ENCODE results near the gene MFSD2A.
"Not testable (repeated sequence)": the region's sequence is repeated elsewhere in the genome, so short reads cannot be mapped to it uniquely, and the experiment has no call there.

The MFSD2A gene

GRCh38 chr1:39977202-39977601 is 22.3 kb downstream of the MFSD2A start:
- H3K4me3 ChIP-seq (ENCODE audit: low read depth, low read length) = no peak overlapping the region
- peaks cover 15% of the 10 kb centered on the region for H3K4me1 ChIP-seq (ENCODE audit: control insufficient read depth, insufficient read depth, low read length)
- no peak overlapping the region for H3K9ac ChIP-seq (ENCODE audit: low read depth, low read length)
- no peaks in the 10 kb centered on the region for H3K9me3 ChIP-seq (ENCODE audit: control insufficient read depth, insufficient read depth, low read length)
- H3K27me3 ChIP-seq (ENCODE audit: control insufficient read depth, insufficient read depth, low read length) = no peaks in the 10 kb centered on the region
- no peaks in the 10 kb centered on the region for H3K36me3 ChIP-seq (ENCODE audit: control insufficient read depth, insufficient read depth, low read length)

GRCh38 chr1:39979654-39980053 is 24.7 kb downstream of the MFSD2A start:
- Histone ChIP-seq H3K27me3 (ENCODE audit: control insufficient read depth, insufficient read depth, low read length) (no peaks in the 10 kb centered on the region), H3K4me3 (ENCODE audit: low read depth, low read length) (no peak overlapping the region), H3K4me1 (ENCODE audit: control insufficient read depth, insufficient read depth, low read length) (peaks cover 15% of the 10 kb centered on the region), H3K9ac (ENCODE audit: low read depth, low read length) (no peak overlapping the region), H3K9me3 (ENCODE audit: control insufficient read depth, insufficient read depth, low read length) (no peaks in the 10 kb centered on the region), H3K36me3 (ENCODE audit: control insufficient read depth, insufficient read depth, low read length) (no peaks in the 10 kb centered on the region)

- Histone ChIP-seq H3K4me1 (ENCODE audit: control insufficient read depth, insufficient read depth, low read length) (peaks cover 22% of the 10 kb centered on the region), H3K27me3 (ENCODE audit: control insufficient read depth, insufficient read depth, low read length) (no peaks in the 10 kb centered on the region), H3K36me3 (ENCODE audit: control insufficient read depth, insufficient read depth, low read length) (no peaks in the 10 kb centered on the region), H3K4me3 (ENCODE audit: low read depth, low read length) (no peak overlapping the region), H3K9me3 (ENCODE audit: control insufficient read depth, insufficient read depth, low read length) (no peaks in the 10 kb centered on the region), H3K9ac (ENCODE audit: low read depth, low read length) (no peak overlapping the region)
These were observed 25.8 kb downstream of the MFSD2A start for GRCh38 chr1:39980555-39981313.

- Histone ChIP-seq H3K4me3 (ENCODE audit: low read depth, low read length) (no peak overlapping the region), H3K27me3 (ENCODE audit: control insufficient read depth, insufficient read depth, low read length) (no peaks in the 10 kb centered on the region), H3K4me1 (ENCODE audit: control insufficient read depth, insufficient read depth, low read length) (peaks cover 25% of the 10 kb centered on the region), H3K9ac (ENCODE audit: low read depth, low read length) (no peak overlapping the region), H3K9me3 (ENCODE audit: control insufficient read depth, insufficient read depth, low read length) (no peaks in the 10 kb centered on the region), H3K36me3 (ENCODE audit: control insufficient read depth, insufficient read depth, low read length) (no peaks in the 10 kb centered on the region)
These were observed 26.4 kb downstream of the MFSD2A start for GRCh38 chr1:39981385-39981784.

GRCh38 chr1:39981945-39982344 is 27.0 kb downstream of the MFSD2A start:
- H3K27me3 ChIP-seq (ENCODE audit: control insufficient read depth, insufficient read depth, low read length) = no peaks in the 10 kb centered on the region
- no peaks in the 10 kb centered on the region for H3K36me3 ChIP-seq (ENCODE audit: control insufficient read depth, insufficient read depth, low read length)
- no peaks in the 10 kb centered on the region for H3K9me3 ChIP-seq (ENCODE audit: control insufficient read depth, insufficient read depth, low read length)
- H3K4me1 ChIP-seq (ENCODE audit: control insufficient read depth, insufficient read depth, low read length) = peaks cover 25% of the 10 kb centered on the region
- H3K9ac ChIP-seq (ENCODE audit: low read depth, low read length) = no peak overlapping the region
- no peak overlapping the region for H3K4me3 ChIP-seq (ENCODE audit: low read depth, low read length)

- not testable (repeated sequence) for H3K27me3 ChIP-seq (ENCODE audit: control insufficient read depth, insufficient read depth, low read length); H3K36me3 ChIP-seq (ENCODE audit: control insufficient read depth, insufficient read depth, low read length); H3K9me3 ChIP-seq (ENCODE audit: control insufficient read depth, insufficient read depth, low read length); H3K4me3 ChIP-seq (ENCODE audit: low read depth, low read length); H3K9ac ChIP-seq (ENCODE audit: low read depth, low read length)
- peaks cover 22% of the 10 kb centered on the region for H3K4me1 ChIP-seq (ENCODE audit: control insufficient read depth, insufficient read depth, low read length)
These were observed 29.5 kb downstream of the MFSD2A start for GRCh38 chr1:39984480-39984879.

- Histone ChIP-seq H3K36me3 (ENCODE audit: control insufficient read depth, insufficient read depth, low read length) (no peaks in the 10 kb centered on the region), H3K4me1 (ENCODE audit: control insufficient read depth, insufficient read depth, low read length) (peaks cover 18% of the 10 kb centered on the region), H3K27me3 (ENCODE audit: control insufficient read depth, insufficient read depth, low read length) (no peaks in the 10 kb centered on the region), H3K9me3 (ENCODE audit: control insufficient read depth, insufficient read depth, low read length) (no peaks in the 10 kb centered on the region), H3K9ac (ENCODE audit: low read depth, low read length) (no peak overlapping the region), H3K4me3 (ENCODE audit: low read depth, low read length) (no peak overlapping the region)
These were observed 30.0 kb downstream of the MFSD2A start for GRCh38 chr1:39984951-39985350.

- no peaks in the 10 kb centered on the region for H3K9me3 ChIP-seq (ENCODE audit: control insufficient read depth, insufficient read depth, low read length)
- peaks cover 9% of the 10 kb centered on the region for H3K4me1 ChIP-seq (ENCODE audit: control insufficient read depth, insufficient read depth, low read length)
- H3K9ac ChIP-seq (ENCODE audit: low read depth, low read length) = no peak overlapping the region
- H3K27me3 ChIP-seq (ENCODE audit: control insufficient read depth, insufficient read depth, low read length) = no peaks in the 10 kb centered on the region
- no peaks in the 10 kb centered on the region for H3K36me3 ChIP-seq (ENCODE audit: control insufficient read depth, insufficient read depth, low read length)
- no peak overlapping the region for H3K4me3 ChIP-seq (ENCODE audit: low read depth, low read length)
These were observed 32.9 kb downstream of the MFSD2A start for GRCh38 chr1:39987869-39988268.

- Histone ChIP-seq H3K27me3 (ENCODE audit: control insufficient read depth, insufficient read depth, low read length) (no peaks in the 10 kb centered on the region), H3K36me3 (ENCODE audit: control insufficient read depth, insufficient read depth, low read length) (no peaks in the 10 kb centered on the region), H3K4me1 (ENCODE audit: control insufficient read depth, insufficient read depth, low read length) (peaks cover 9% of the 10 kb centered on the region), H3K9ac (ENCODE audit: low read depth, low read length) (no peak overlapping the region), H3K9me3 (ENCODE audit: control insufficient read depth, insufficient read depth, low read length) (no peaks in the 10 kb centered on the region), H3K4me3 (ENCODE audit: low read depth, low read length) (no peak overlapping the region)
These were observed 33.8 kb downstream of the MFSD2A start for GRCh38 chr1:39988618-39989343.

- H3K9me3 ChIP-seq (ENCODE audit: control insufficient read depth, insufficient read depth, low read length) = no peaks in the 10 kb centered on the region
- no peak overlapping the region for H3K4me3 ChIP-seq (ENCODE audit: low read depth, low read length)
- H3K4me1 ChIP-seq (ENCODE audit: control insufficient read depth, insufficient read depth, low read length) = peaks cover 5% of the 10 kb centered on the region
- H3K36me3 ChIP-seq (ENCODE audit: control insufficient read depth, insufficient read depth, low read length) = no peaks in the 10 kb centered on the region
- H3K27me3 ChIP-seq (ENCODE audit: control insufficient read depth, insufficient read depth, low read length) = no peaks in the 10 kb centered on the region
- no peak overlapping the region for H3K9ac ChIP-seq (ENCODE audit: low read depth, low read length)
These were observed 35.5 kb downstream of the MFSD2A start for GRCh38 chr1:39990428-39990827.

GRCh38 chr1:39992234-39992633 is 37.3 kb downstream of the MFSD2A start:
- no peak overlapping the region for H3K4me3 ChIP-seq (ENCODE audit: low read depth, low read length)

GRCh38 chr1:39992888-39993287 is 37.9 kb downstream of the MFSD2A start:
- Histone ChIP-seq H3K4me1 (ENCODE audit: control insufficient read depth, insufficient read depth, low read length) (no peaks in the 10 kb centered on the region), H3K9ac (ENCODE audit: low read depth, low read length) (no peak overlapping the region), H3K36me3 (ENCODE audit: control insufficient read depth, insufficient read depth, low read length) (no peaks in the 10 kb centered on the region), H3K4me3 (ENCODE audit: low read depth, low read length) (no peak overlapping the region), H3K27me3 (ENCODE audit: control insufficient read depth, insufficient read depth, low read length) (no peaks in the 10 kb centered on the region), H3K9me3 (ENCODE audit: control insufficient read depth, insufficient read depth, low read length) (no peaks in the 10 kb centered on the region)

More at GRCh38 chr1:39992234-39992633, 37.3 kb downstream of the MFSD2A start:
- H3K9me3 ChIP-seq (ENCODE audit: control insufficient read depth, insufficient read depth, low read length) = no peaks in the 10 kb centered on the region
- no peaks in the 10 kb centered on the region for H3K4me1 ChIP-seq (ENCODE audit: control insufficient read depth, insufficient read depth, low read length)
- no peaks in the 10 kb centered on the region for H3K36me3 ChIP-seq (ENCODE audit: control insufficient read depth, insufficient read depth, low read length)
- H3K9ac ChIP-seq (ENCODE audit: low read depth, low read length) = no peak overlapping the region
- H3K27me3 ChIP-seq (ENCODE audit: control insufficient read depth, insufficient read depth, low read length) = no peaks in the 10 kb centered on the region
